Mesenchymal stem cell (in vitro differentiated cells and primary cell): Measurements from ENCODE around the gene TRIM33.
"Not testable (repeated sequence)": the region's sequence is repeated elsewhere in the genome, so short reads cannot be mapped to it uniquely, and the experiment has no call there.

Experiments used
- DNase-seq: peaks from one replicate; pipeline ENCODE4 v3.0.0-alpha.2; 2013
- H2AFZ ChIP-seq: one replicate; pipeline ENCODE4 v1.6.1; 2013; ENCODE audit warnings: low read depth, mild to moderate bottlenecking, control low read depth, inconsistent platforms, low read length, moderate library complexity
- H2AK5ac ChIP-seq: 2 replicates; pipeline ENCODE4 v1.6.1; 2013; ENCODE audit warnings: low read length, moderate library complexity, mild to moderate bottlenecking, inconsistent platforms; ENCODE audit not compliant: severe bottlenecking
- H2BK120ac ChIP-seq: one replicate; pipeline ENCODE4 v1.6.1; 2013; ENCODE audit warnings: low read depth, mild to moderate bottlenecking, inconsistent platforms, low read length, moderate library complexity
- H2BK12ac ChIP-seq, 2 experiments: one replicate each; pipeline ENCODE4 v1.6.1; 2013; ENCODE audit warnings: inconsistent platforms in 2 of 2, low read length in 2 of 2, mild to moderate bottlenecking in 2 of 2, moderate library complexity in 2 of 2, control low read depth in 1 of 2
- H2BK15ac ChIP-seq: one replicate; pipeline ENCODE4 v1.6.1; 2013; ENCODE audit warnings: mild to moderate bottlenecking, low read depth, inconsistent platforms; ENCODE audit not compliant: poor library complexity, severe bottlenecking
- H2BK5ac ChIP-seq: 2 replicates; pipeline ENCODE4 v1.6.1; 2013; ENCODE audit warnings: low read depth, mild to moderate bottlenecking, low read length, control low read depth, inconsistent platforms; ENCODE audit not compliant: poor library complexity, severe bottlenecking
- H3K14ac ChIP-seq, 2 experiments: one replicate each; pipeline ENCODE4 v1.6.1; 2013; ENCODE audit warnings: inconsistent platforms in 2 of 2, low read length in 2 of 2, control low read depth in 1 of 2, mild to moderate bottlenecking in 1 of 2, moderate library complexity in 1 of 2
- H3K18ac ChIP-seq, 2 experiments: one replicate each; pipeline ENCODE4 v1.6.1; 2013; ENCODE audit warnings: inconsistent platforms in 2 of 2, low read length in 2 of 2, control low read depth in 1 of 2, low read depth in 1 of 2, mild to moderate bottlenecking in 1 of 2
- H3K23ac ChIP-seq, 2 experiments: one replicate each; pipeline ENCODE4 v1.6.1; 2013; ENCODE audit warnings: inconsistent platforms in 2 of 2, low read length in 2 of 2, mild to moderate bottlenecking in 2 of 2, moderate library complexity in 2 of 2, control low read depth in 1 of 2
- H3K27ac ChIP-seq: 2 replicates; pipeline ENCODE4 v1.5.1; 2013; ENCODE audit warnings: mild to moderate bottlenecking, moderate library complexity, low read length, control low read depth, inconsistent platforms; ENCODE audit not compliant: poor library complexity, severe bottlenecking
- H3K27me3 ChIP-seq, 2 experiments: 2 replicates each; pipeline versions ENCODE4 v1.6.1 to v1.7.0; 2013; ENCODE audit warnings: low read length in 2 of 2, mild to moderate bottlenecking in 2 of 2, moderate library complexity in 2 of 2, control low read depth in 1 of 2, inconsistent platforms in 1 of 2; ENCODE audit not compliant: control insufficient read depth in 1 of 2, insufficient read depth in 1 of 2
- H3K36me3 ChIP-seq, 2 experiments: 2 replicates each; pipeline versions ENCODE4 v1.6.1 to v1.7.0; 2013; ENCODE audit warnings: low read length in 2 of 2, control low read depth in 1 of 2, inconsistent platforms in 1 of 2, low read depth in 1 of 2, mild to moderate bottlenecking in 1 of 2; ENCODE audit not compliant: insufficient read depth in 2 of 2, control insufficient read depth in 1 of 2
- H3K4ac ChIP-seq, 2 experiments: one replicate each; pipeline ENCODE4 v1.6.1; 2013; ENCODE audit warnings: inconsistent platforms in 2 of 2, low read length in 2 of 2, mild to moderate bottlenecking in 2 of 2, moderate library complexity in 2 of 2, control low read depth in 1 of 2, low read depth in 1 of 2
- H3K4me1 ChIP-seq: 2 replicates; pipeline ENCODE4 v1.6.1; 2013; ENCODE audit warnings: low read depth, low read length, control low read depth; ENCODE audit not compliant: control insufficient read depth, insufficient read depth
- H3K4me2 ChIP-seq: 2 replicates; pipeline ENCODE4 v1.6.1; 2013; ENCODE audit warnings: low read length, mild to moderate bottlenecking, inconsistent platforms; ENCODE audit not compliant: poor library complexity, severe bottlenecking
- H3K4me3 ChIP-seq, 2 experiments: 2 replicates each; pipeline versions ENCODE4 v1.5.1 to v1.7.0; 2013; ENCODE audit warnings: low read length in 2 of 2, mild to moderate bottlenecking in 2 of 2, control low read depth in 1 of 2, low read depth in 1 of 2; ENCODE audit not compliant: insufficient read depth in 1 of 2
- H3K79me1 ChIP-seq: replicated peaks from 2 replicates; pipeline ENCODE4 v1.6.1; 2013; ENCODE audit warnings: mild to moderate bottlenecking, control low read depth, low read length, inconsistent platforms; ENCODE audit not compliant: poor library complexity, severe bottlenecking
- H3K9ac ChIP-seq: 2 replicates; pipeline ENCODE4 v1.7.0; 2013; ENCODE audit warnings: mild to moderate bottlenecking, low read length, moderate library complexity
- H3K9me3 ChIP-seq: 2 replicates; pipeline ENCODE4 v1.7.0; 2013; ENCODE audit warnings: mild to moderate bottlenecking, low read length; ENCODE audit not compliant: control insufficient read depth
- H4K8ac ChIP-seq: one replicate; pipeline ENCODE4 v1.6.1; 2013; ENCODE audit warnings: inconsistent platforms, mild to moderate bottlenecking, low read length, moderate library complexity
- H4K91ac ChIP-seq: one replicate; pipeline ENCODE4 v1.6.1; 2013; ENCODE audit warnings: mild to moderate bottlenecking, low read length, inconsistent platforms
- WGBS: methylation state at CpG from one replicate; pipeline ENCODE4 v1.1.7; 2013; ENCODE audit warnings: mixed read lengths; 5-methylcytosine and 5-hydroxymethylcytosine counted together

Gene TRIM33

GRCh38 chr1:114427612-114428011, 83.4 kb downstream of the TRIM33 start:
- H3K23ac ChIP-seq, result no peak overlapping the region
- H4K8ac ChIP-seq, result no peak overlapping the region
- no peak overlapping the region for H2BK12ac ChIP-seq
- H2AK5ac ChIP-seq, result no peak overlapping the region
- H2BK5ac ChIP-seq, result no peak overlapping the region
- no peak overlapping the region for H2BK120ac ChIP-seq
- H4K91ac ChIP-seq, result no peak overlapping the region
- no peaks in the 10 kb centered on the region for H3K9me3 ChIP-seq
- no peak overlapping the region for H3K14ac ChIP-seq
- peak overlapping the region; percentile 0 for H3K9ac ChIP-seq
- no peak overlapping the region for H2BK15ac ChIP-seq
- H3K18ac ChIP-seq, result no peak overlapping the region
- H3K4ac ChIP-seq, result no peak overlapping the region
- DNase-seq, result no peak
- no peak overlapping the region for H3K27ac ChIP-seq
- H3K4me1 ChIP-seq, result peaks cover 1% of the 10 kb centered on the region
- H3K4me3 ChIP-seq, result no peak overlapping the region
- 97% methylated on average over 3 of the region's 3 CpGs for WGBS
- H3K27me3 ChIP-seq, result no peaks in the 10 kb centered on the region
- H3K36me3 ChIP-seq, result peaks cover 5 to 44% of the 10 kb centered on the region in 2 experiments
- no peak overlapping the region for H2AFZ ChIP-seq
- H3K4me2 ChIP-seq, result no peak overlapping the region
- peaks cover 5% of the 10 kb centered on the region for H3K79me1 ChIP-seq

- 97% methylated on average over 6 of the region's 7 CpGs for WGBS
Observed at GRCh38 chr1:114423455-114423854, 87.5 kb downstream of the TRIM33 start.

GRCh38 chr1:114418948-114419347, 92.1 kb downstream of the TRIM33 start:
- not testable (repeated sequence) for H2AK5ac ChIP-seq, H3K9me3 ChIP-seq, DNase-seq, H4K8ac ChIP-seq, H3K4me3 ChIP-seq, H2BK15ac ChIP-seq, H3K18ac ChIP-seq, H3K4me2 ChIP-seq, H3K14ac ChIP-seq, H2BK120ac ChIP-seq, H3K4me1 ChIP-seq, H2BK12ac ChIP-seq, H2AFZ ChIP-seq, H3K79me1 ChIP-seq, H3K4ac ChIP-seq, H3K9ac ChIP-seq, H4K91ac ChIP-seq, H2BK5ac ChIP-seq, H3K27ac ChIP-seq, H3K27me3 ChIP-seq, H3K23ac ChIP-seq
- peaks cover 16 to 72% of the 10 kb centered on the region in 2 experiments for H3K36me3 ChIP-seq
- 100% methylated on average over 4 of the region's 7 CpGs for WGBS

More at GRCh38 chr1:114423455-114423854, 87.5 kb downstream of the TRIM33 start:
- Histone ChIP-seq H3K14ac (no peak overlapping the region), H2AK5ac (no peak overlapping the region), H4K8ac (no peak overlapping the region), H3K27me3 (no peaks in the 10 kb centered on the region), H3K4me2 (no peak overlapping the region), H3K9ac (no peak overlapping the region), H2BK12ac (no peak overlapping the region), H4K91ac (no peak overlapping the region), H3K36me3 (peaks cover 13 to 79% of the 10 kb centered on the region in 2 experiments), H2AFZ (no peak overlapping the region), H3K4me1 (no peaks in the 10 kb centered on the region), H3K27ac (no peak overlapping the region), H3K4me3 (no peak overlapping the region), H3K79me1 (peaks cover 10% of the 10 kb centered on the region), H3K18ac (no peak overlapping the region), H2BK5ac (no peak overlapping the region), H3K9me3 (no peaks in the 10 kb centered on the region), H2BK15ac (no peak overlapping the region), H2BK120ac (no peak overlapping the region), H3K4ac (no peak overlapping the region), H3K23ac (no peak overlapping the region)
- no peak for DNase-seq

- no peaks in the 10 kb centered on the region for H3K4me1 ChIP-seq
- H2BK120ac ChIP-seq, result no peak overlapping the region
- H3K27me3 ChIP-seq, result no peaks in the 10 kb centered on the region
- no peak overlapping the region for H3K23ac ChIP-seq
- no peak for DNase-seq
- H2BK15ac ChIP-seq, result no peak overlapping the region
- no peaks in the 10 kb centered on the region for H3K9me3 ChIP-seq
- no peak overlapping the region for H2AFZ ChIP-seq
- H3K14ac ChIP-seq, result no peak overlapping the region
- H4K8ac ChIP-seq, result no peak overlapping the region
- no peak overlapping the region for H2AK5ac ChIP-seq
- H3K27ac ChIP-seq, result no peak overlapping the region
- peaks cover 2% of the 10 kb centered on the region for H3K79me1 ChIP-seq
- H3K36me3 ChIP-seq, result peaks cover 6 to 77% of the 10 kb centered on the region in 2 experiments
- peak overlapping the region in 1 of 2 experiments; percentile 54 for H2BK12ac ChIP-seq
- H4K91ac ChIP-seq, result no peak overlapping the region
- H3K4me2 ChIP-seq, result no peak overlapping the region
- no peak overlapping the region for H3K9ac ChIP-seq
- WGBS, result 98% methylated on average over 3 of the region's 4 CpGs
- H3K4ac ChIP-seq, result no peak overlapping the region
- H3K18ac ChIP-seq, result no peak overlapping the region
- no peak overlapping the region for H2BK5ac ChIP-seq
- no peak overlapping the region for H3K4me3 ChIP-seq
Observed at GRCh38 chr1:114397601-114398000, 113.4 kb downstream of the TRIM33 start.
